RWPE1 (cell line): ENCODE measurements around the gene ANAPC10.
"Not testable (repeated sequence)": the region's sequence is repeated elsewhere in the genome, so short reads cannot be mapped to it uniquely, and the experiment has no call there.

Experiments
- CTCF ChIA-PET: fragments of 350-600 bp; sonication (Branson Sonifier 250); formaldehyde crosslinking; extraction: SDS; loops from one replicate; lab custom pipeline; 2021; lab: Yijun Ruan, JAX
- POLR2A ChIA-PET: fragments of 400-600 bp; formaldehyde crosslinking; extraction: SDS; loops from one replicate; lab custom pipeline; 2020; ENCODE audit warnings: antibody characterized with exemption; ENCODE audit not compliant: low non-redundant PET; lab: Yijun Ruan, JAX
- DNase-seq: peaks from one replicate; pipeline ENCODE4 v3.0.0; 2012; ENCODE audit warnings: low spot score
- H3K27ac ChIP-seq: fragments of 450-650 bp; 2 replicates; pipeline ENCODE4 v1.5.1; 2017
- TF ChIP-seq, protein P1 (sequence below): fragments of 450-650 bp; conservative IDR thresholded peaks from 2 replicates; pipeline ENCODE4 v1.5.1; 2017; ENCODE audit warnings: low read depth, mild to moderate bottlenecking

ANAPC10 gene, protein sequence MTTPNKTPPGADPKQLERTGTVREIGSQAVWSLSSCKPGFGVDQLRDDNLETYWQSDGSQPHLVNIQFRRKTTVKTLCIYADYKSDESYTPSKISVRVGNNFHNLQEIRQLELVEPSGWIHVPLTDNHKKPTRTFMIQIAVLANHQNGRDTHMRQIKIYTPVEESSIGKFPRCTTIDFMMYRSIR

DNA sequence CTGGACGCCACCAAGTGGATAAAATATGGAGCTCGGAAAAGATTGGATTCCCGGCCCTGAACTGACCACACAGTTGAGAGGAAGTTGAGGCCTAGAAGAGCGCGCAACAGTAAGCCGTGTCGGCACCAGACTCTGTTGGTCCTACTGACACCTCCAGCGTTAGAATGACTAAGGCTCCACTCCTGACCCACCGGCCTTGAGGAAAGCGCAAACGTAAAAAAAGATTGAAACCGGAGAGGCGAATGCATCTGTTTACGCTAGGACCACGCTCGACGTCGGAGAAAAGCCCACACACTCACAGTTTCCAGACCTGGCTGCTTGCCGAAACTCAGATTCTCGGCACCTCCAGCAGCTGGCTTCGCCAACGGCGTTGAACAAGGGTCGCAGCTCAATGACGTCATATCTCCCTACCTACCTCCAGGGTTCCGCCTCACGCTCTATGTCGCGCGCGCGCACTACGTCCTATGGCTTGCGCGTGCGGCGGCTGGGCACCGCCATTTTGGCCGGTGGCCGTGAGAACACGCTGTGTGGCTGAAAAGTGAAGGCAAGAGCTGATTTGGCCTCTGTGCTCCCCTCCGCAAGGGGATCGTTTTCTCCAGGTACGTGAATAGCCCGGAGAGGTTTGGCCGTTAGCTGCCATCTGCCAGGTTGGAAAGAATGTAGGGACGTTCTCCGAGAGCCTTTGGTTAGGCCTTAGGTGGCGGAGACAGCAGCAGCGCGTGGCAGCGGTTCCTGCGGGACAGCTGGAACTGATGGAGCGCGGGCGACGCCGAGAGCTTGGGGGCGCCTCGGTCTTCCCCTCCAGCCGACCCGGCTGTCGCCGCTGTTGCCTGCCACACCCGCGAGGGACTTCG lies at the start of gene ANAPC10, which contains the start of gene ABCE1:
Gene ANAPC10, minus strand, starts transcription at position 376 of the 854 bp plus-strand sequence. CDS start 2,097 bp downstream, outside the sequence.
Gene ABCE1, plus strand, starts transcription at position 491 of the 854 bp plus-strand sequence. CDS start 6,102 bp downstream, outside the sequence.
- peak within 1 kb of the TSS; percentile 95 for H3K27ac ChIP-seq
- DNase-seq, result peak; percentile 97
- ChIA-PET POLR2A (interaction anchor here (0.6 kb wide), 1 partner anchor 65 kb away, joined by 4 read pairs; no protein-coding TSS in a partner anchor), CTCF (interaction anchor here (0.5 to 0.7 kb wide), 2 partner anchors 114 to 953 kb away, joined by 3 read pairs; no protein-coding TSS in a partner anchor)
- TF ChIP-seq, protein P1, sequence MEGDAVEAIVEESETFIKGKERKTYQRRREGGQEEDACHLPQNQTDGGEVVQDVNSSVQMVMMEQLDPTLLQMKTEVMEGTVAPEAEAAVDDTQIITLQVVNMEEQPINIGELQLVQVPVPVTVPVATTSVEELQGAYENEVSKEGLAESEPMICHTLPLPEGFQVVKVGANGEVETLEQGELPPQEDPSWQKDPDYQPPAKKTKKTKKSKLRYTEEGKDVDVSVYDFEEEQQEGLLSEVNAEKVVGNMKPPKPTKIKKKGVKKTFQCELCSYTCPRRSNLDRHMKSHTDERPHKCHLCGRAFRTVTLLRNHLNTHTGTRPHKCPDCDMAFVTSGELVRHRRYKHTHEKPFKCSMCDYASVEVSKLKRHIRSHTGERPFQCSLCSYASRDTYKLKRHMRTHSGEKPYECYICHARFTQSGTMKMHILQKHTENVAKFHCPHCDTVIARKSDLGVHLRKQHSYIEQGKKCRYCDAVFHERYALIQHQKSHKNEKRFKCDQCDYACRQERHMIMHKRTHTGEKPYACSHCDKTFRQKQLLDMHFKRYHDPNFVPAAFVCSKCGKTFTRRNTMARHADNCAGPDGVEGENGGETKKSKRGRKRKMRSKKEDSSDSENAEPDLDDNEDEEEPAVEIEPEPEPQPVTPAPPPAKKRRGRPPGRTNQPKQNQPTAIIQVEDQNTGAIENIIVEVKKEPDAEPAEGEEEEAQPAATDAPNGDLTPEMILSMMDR, result peak; percentile 22; the same call in 1 of the 2 replicates

DNA sequence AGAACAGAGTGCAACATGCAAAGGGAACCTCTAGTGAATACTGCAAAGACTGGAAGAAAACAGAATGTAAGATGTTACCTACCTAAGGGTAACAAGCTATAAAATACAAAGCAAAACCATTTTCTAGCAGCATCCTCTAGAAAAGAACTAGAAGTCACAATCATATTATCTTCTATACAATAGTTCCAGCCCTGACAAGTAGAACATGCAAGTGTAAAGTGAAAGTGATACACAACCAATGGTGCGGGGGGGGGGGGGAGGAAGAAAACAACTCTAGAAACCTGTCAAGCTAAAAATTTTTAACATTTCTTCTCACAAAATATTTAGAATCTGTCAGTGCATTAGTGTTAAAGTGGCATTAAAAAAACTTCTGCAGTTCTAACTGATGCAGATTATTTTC lies 38.2 kb upstream of the ANAPC10 start:
- CTCF ChIA-PET, DNase-seq, H3K27ac ChIP-seq, POLR2A ChIA-PET: not testable (repeated sequence)

DNA sequence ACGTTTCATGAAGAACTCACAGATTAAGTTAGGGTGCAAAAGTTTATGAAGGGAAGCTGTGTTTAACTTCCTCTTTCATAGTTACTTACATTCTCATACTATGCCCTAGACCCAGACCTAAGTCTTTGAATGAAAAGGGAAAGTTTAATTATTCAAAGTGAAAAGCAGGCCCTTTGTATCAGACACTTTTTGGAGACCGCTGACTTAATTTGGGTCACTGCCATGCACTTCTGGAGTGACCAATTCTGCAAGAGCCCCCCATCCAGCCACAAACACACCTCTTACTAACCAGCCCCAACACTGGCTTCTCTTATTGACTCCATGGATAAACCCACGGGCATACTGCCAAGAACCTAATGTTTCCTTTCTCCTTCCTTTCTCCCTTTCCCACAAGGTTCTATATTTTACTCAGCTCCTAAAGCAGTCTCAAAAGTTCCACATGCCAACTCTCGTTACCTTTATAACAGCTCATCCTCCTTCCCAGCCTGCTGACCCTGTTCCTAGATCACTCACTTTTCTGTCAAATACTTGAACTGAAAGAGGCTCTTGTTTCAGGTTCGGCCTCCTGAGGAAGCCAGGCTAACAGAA lies 34.6 kb upstream of the ANAPC10 start:
- TF ChIP-seq, protein P1, result no peak
- ChIA-PET POLR2A (no interaction called here), CTCF (interaction anchor here (0.6 kb wide), 1 partner anchor 8 kb away, joined by 4 read pairs; no protein-coding TSS in a partner anchor)
- H3K27ac ChIP-seq, result no peak overlapping the region
- DNase-seq, result no peak

DNA sequence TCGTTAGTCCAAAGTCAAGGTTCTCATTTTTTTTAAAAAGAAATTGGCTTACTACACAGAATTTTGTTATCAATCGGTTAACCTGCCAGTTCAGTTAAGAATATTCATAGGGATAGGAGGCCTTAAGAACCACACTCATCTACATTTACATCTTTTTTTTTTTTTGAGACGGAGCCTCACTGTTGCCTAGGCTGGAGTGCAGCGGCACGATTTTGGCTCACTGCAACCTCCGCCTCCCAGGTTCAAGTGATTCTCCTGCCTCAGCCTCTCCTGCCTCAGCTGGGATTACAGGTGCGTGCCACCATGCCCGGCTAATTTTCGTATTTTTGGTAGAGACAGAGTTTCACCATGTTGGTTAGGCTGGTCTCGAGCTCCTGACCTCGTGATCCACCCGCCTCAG lies 33.9 kb upstream of the ANAPC10 start:
- CTCF ChIA-PET, result no interaction called here
- POLR2A ChIA-PET, result no interaction called here

DNA sequence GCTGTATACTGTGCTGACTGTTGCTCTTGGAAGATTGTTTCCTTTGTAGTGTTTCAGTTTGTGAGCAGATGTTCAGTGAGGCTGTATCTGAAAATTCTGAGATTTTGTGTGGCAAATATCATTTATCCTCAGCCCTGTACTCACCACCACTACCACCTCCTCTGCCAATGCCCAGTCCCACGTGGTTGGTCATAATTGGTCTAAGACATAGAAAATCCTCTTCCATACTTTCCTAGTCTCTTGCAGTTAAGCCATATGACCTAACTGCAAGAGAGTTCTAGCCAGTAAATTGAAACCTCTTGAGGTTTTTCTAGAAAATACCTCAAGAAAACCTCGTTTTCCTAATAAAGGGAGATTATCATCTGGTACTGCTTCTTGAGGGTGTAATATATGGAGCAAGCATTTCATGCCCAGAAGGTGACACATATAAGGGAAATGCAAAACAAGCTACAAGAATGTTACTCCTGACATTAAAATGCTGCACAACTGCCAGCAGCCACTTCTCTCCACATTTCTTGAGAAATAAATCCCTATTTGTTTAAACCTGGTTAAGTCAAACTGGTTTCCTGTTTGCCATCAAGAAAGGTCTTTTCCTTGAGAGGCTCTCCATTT lies 32.9 kb upstream of the ANAPC10 start:
- no peak overlapping the region for H3K27ac ChIP-seq
- POLR2A ChIA-PET, result no interaction called here
- peak; percentile 6 for DNase-seq
- CTCF ChIA-PET, result no interaction called here
- TF ChIP-seq, protein P1, result no peak

More for the DNA sequence above, 33.9 kb upstream of the ANAPC10 start:
- TF ChIP-seq, protein P1, result no peak
- DNase-seq, result no peak
- H3K27ac ChIP-seq, result no peak overlapping the region

DNA sequence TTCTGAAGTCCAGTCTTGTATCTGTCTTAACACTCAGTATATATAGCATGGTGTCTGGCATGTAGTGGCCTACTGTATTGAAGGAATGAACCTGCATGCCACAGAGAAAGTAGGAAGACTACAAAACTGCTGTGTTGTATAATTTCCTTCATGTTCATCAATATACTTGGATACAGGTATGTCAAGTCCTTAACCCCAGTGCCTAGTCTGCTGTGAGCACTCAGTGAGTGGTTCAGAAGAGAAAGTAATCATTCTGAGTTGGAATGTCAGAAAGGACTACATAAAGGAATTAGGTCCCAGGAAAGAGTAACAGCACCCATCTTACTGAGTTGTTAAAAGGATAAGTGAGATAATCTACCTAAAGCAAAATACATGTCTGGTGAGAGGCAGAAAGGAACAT lies 32.1 kb upstream of the ANAPC10 start:
- TF ChIP-seq, protein P1, result no peak
- no peak overlapping the region for H3K27ac ChIP-seq
- ChIA-PET POLR2A (no interaction called here), CTCF (no interaction called here)
- no peak for DNase-seq
